Epithelial cell of umbilical artery (primary cell): ENCODE measurements around the gene ZBTB42. TPM values are rescaled to one million over a fixed set of nuclear protein-coding genes. Genes with fewer than 3 reads are reported as not detected.

Experiments
- total RNA-seq: library from RNA; depleted of rRNA; stranded (reverse); fragments of >200 nt; gene quantifications from 2 replicates; pipeline ENCODE4 v1.2.3, GENCODE V29; 2014

ZBTB42 gene
- 5.6 and 5.8 TPM in 2 replicates for total RNA-seq

DNA sequence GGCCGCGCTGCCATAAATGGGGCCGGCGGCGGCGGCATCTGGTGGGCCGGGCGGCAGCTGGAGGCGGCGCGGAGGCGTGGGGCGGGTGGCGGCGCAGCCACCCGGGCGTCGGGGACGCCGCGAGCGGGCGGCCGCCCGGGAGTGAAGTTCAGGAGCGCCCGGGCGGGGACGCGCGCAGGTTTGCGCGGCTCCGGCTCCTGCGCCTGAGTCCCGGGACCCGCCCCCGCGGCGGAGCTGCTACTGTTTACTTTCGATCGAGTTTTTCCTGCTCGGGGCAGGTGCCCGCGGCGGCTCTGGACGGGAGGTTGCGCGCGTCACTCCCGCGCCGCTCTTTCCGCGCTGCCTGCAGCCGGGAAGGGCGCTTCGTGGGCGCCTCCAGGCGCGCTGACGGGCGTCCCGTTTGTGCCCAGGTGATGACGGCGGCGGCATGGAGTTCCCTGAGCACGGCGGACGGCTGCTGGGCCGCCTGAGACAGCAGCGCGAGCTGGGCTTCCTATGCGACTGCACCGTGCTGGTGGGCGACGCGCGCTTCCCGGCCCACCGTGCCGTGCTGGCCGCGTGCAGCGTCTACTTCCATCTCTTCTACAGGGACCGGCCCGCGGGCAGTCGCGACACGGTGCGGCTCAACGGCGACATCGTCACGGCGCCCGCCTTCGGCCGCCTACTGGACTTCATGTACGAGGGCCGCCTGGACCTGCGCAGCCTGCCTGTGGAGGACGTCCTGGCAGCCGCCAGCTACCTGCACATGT is at the start of gene ZBTB42:
Gene ZBTB42, plus strand, starts transcription at position 331 of the 749 bp plus-strand sequence. Its CDS starts 97 bp downstream, at position 428.

DNA sequence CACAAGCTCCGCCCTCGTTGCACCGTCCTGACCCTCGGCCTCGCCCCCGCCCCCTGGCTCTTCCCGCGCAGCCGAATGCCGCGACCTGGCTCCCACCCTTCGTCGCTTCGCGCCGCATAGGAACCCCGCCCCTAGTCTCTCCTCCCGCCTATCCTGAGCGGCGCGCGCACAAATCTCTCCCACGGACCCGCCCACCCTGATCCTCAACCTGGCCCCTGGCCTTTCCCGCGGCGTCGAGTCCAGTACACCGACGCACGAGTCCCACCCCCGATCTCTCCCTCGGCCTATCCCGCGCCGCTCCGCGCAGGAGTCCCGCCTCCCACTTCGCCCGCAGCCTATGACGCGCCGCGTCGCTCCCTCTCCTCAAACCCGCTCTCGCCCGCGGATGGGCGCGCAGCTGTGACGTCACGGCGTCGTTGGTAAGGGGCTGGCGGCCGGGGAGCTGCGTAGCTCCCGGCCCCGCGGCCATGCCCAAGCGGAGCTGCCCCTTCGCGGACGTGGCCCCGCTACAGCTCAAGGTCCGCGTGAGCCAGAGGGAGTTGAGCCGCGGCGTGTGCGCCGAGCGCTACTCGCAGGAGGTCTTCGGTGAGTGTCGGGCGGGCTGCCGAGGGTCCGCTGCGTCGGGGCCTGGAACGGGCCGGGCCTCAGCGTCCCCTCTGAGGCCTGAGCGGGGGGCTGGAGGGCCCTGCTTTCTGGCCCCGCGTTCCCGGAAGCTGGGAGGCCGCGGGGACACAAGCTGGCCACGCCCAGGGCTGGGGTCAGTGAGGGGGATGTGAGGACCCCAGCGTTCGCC is 48.0 kb upstream of the ZBTB42 start, which contains the start of gene SIVA1:
Gene SIVA1, plus strand, starts transcription at position 413 of the 793 bp plus-strand sequence. Its CDS starts 55 bp downstream, at position 468.

DNA sequence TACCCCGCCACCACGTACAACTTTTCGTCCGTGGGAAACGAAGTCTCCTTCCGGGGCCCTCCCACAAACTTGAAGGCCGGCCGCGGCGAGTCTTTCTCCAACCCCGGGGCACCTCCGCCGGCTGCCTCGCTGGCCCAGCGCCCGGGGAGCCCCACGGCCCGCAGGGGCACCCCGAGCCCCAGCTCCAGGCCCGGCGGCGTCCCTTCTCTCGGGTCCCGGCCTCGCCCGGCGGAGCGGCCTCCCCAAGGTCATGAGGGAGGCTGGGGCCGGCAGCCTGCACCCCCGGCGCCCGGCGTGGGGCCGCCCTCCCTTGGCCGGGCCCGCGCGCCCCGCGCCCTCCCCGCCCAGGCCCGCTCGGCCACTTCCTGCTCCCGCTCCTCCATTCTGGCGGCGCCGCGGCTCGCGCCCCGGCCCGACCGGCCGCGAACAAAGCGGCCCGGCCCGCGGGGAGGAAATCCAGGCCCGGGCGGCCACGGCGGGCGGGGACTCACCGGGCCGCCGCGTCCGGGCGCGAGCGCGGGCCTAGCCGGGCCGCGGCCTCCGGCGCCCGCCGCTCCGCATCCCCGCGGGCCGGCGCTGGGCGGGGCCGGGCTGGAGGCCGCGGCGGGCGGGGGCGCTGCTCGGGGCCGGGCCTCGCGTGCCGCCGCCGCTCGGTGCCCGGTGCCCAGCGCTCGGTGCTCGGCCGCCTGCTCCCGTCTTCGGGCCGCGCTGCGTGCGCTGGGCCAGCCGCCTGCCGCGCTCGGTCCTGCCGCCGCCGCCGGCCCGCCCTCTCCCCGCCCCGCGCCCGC is 5.7 kb upstream of the ZBTB42 start, which contains the start of gene AKT1:
Gene AKT1, minus strand, starts transcription at position 756 of the 788 bp plus-strand sequence. CDS start 3,105 bp downstream, outside the sequence.

Other genes with a start within 250 kb of the ZBTB42 start
- not detected in 2 replicates for gene C14orf180, start 221.3 kb upstream of the ZBTB42 start, total RNA-seq
- under 0.01 TPM in 1 of 2 replicates, not detected in the other for gene TMEM179, start 196.3 kb upstream of the ZBTB42 start, total RNA-seq
- 31.0 and 41.9 TPM in 2 replicates for gene INF2, start 111.5 kb upstream of the ZBTB42 start, total RNA-seq
- gene ADSS1, start 76.9 kb upstream of the ZBTB42 start, total RNA-seq, result 1.4 and 3.9 TPM in 2 replicates
- gene SIVA1, start 48.0 kb upstream of the ZBTB42 start, total RNA-seq, result 192 and 218 TPM in 2 replicates
- 209 and 212 TPM in 2 replicates for gene AKT1, start 5.4 kb upstream of the ZBTB42 start, total RNA-seq
- gene CEP170B, start 64.2 kb downstream of the ZBTB42 start, total RNA-seq, result 10.5 and 11.0 TPM in 2 replicates
- not detected in 2 replicates for gene PLD4, start 123.8 kb downstream of the ZBTB42 start, total RNA-seq
- 42.6 and 42.7 TPM in 2 replicates for gene AHNAK2, start 177.3 kb downstream of the ZBTB42 start, total RNA-seq
- gene CLBA1, start 184.7 kb downstream of the ZBTB42 start, total RNA-seq, result 2.9 and 3.6 TPM in 2 replicates
- gene CDCA4, start 220.0 kb downstream of the ZBTB42 start, total RNA-seq, result 49.7 and 51.0 TPM in 2 replicates